Duodenal mucosa (tissue), 2 donors: ENCODE results near the gene MEF2D.

ENCODE experiments used
- H3K27ac ChIP-seq: one replicate; pipeline ENCODE4 v1.7.0; 2013; ENCODE audit warnings: low read depth, low read length
- H3K27me3 ChIP-seq, 2 donors: one replicate each; pipeline ENCODE4 v1.7.0; 2013; ENCODE audit warnings: low read length in 2 of 2, control low read depth in 1 of 2; ENCODE audit not compliant: insufficient read depth in 2 of 2, control insufficient read depth in 1 of 2
- H3K36me3 ChIP-seq, 2 donors: one replicate each; pipeline ENCODE4 v1.7.0; 2013; ENCODE audit warnings: low read length in 2 of 2, control low read depth in 1 of 2; ENCODE audit not compliant: insufficient read depth in 2 of 2, control insufficient read depth in 1 of 2
- H3K4me1 ChIP-seq, 2 donors: one replicate each; pipeline ENCODE4 v1.7.0; 2013; ENCODE audit warnings: low read length in 2 of 2, control low read depth in 1 of 2; ENCODE audit not compliant: insufficient read depth in 2 of 2, control insufficient read depth in 1 of 2
- H3K4me3 ChIP-seq, 2 donors: one replicate each; pipeline ENCODE4 v1.7.0; 2013; ENCODE audit warnings: low read length in 2 of 2, low read depth in 1 of 2
- H3K9ac ChIP-seq, 2 donors: one replicate each; pipeline ENCODE4 v1.7.0; 2013; ENCODE audit warnings: low read length in 2 of 2, low read depth in 1 of 2
- H3K9me3 ChIP-seq, 2 donors: one replicate each; pipeline ENCODE4 v1.7.0; 2013; ENCODE audit warnings: low read length in 2 of 2, control low read depth in 1 of 2; ENCODE audit not compliant: control insufficient read depth in 1 of 2

Gene MEF2D

GRCh38 chr1:156525856-156526489 lies 25.4 kb upstream of the MEF2D start:
- Histone ChIP-seq H3K36me3 (peaks cover 0 to 12% of the 10 kb centered on the region in 2 donors), H3K27me3 (no peaks in the 10 kb centered on the region), H3K27ac (no peak overlapping the region), H3K4me3 (peak overlapping the region; percentile 9 to 32), H3K4me1 (peaks cover 15 to 21% of the 10 kb centered on the region in 2 donors), H3K9me3 (no peaks in the 10 kb centered on the region), H3K9ac (no peak overlapping the region)

- H3K36me3 ChIP-seq, result peaks cover 0 to 6% of the 10 kb centered on the region in 2 donors
- H3K9me3 ChIP-seq, result no peaks in the 10 kb centered on the region
- no peaks in the 10 kb centered on the region for H3K27me3 ChIP-seq
- no peak overlapping the region for H3K27ac ChIP-seq
- no peak overlapping the region for H3K9ac ChIP-seq
- H3K4me3 ChIP-seq, result no peak overlapping the region
- peaks cover 15 to 21% of the 10 kb centered on the region in 2 donors for H3K4me1 ChIP-seq
These were observed 24.5 kb upstream of the MEF2D start for GRCh38 chr1:156525071-156525501.

- H3K36me3 ChIP-seq, result peaks cover 0 to 6% of the 10 kb centered on the region in 2 donors
- no peak overlapping the region for H3K4me3 ChIP-seq
- H3K4me1 ChIP-seq, result peaks cover 15 to 21% of the 10 kb centered on the region in 2 donors
- H3K9ac ChIP-seq, result no peak overlapping the region
- H3K9me3 ChIP-seq, result no peaks in the 10 kb centered on the region
- H3K27ac ChIP-seq, result no peak overlapping the region
- no peaks in the 10 kb centered on the region for H3K27me3 ChIP-seq
These were observed 23.9 kb upstream of the MEF2D start for GRCh38 chr1:156524481-156524869.

- H3K27me3 ChIP-seq, result no peaks in the 10 kb centered on the region
- H3K36me3 ChIP-seq, result peaks cover 0 to 3% of the 10 kb centered on the region in 2 donors
- H3K27ac ChIP-seq, result no peak overlapping the region
- H3K4me3 ChIP-seq, result no peak overlapping the region
- H3K9me3 ChIP-seq, result no peaks in the 10 kb centered on the region
- H3K4me1 ChIP-seq, result peaks cover 15 to 21% of the 10 kb centered on the region in 2 donors
- no peak overlapping the region for H3K9ac ChIP-seq
These were observed 23.4 kb upstream of the MEF2D start for GRCh38 chr1:156523801-156524480.

GRCh38 chr1:156522443-156522970 lies 21.9 kb upstream of the MEF2D start:
- H3K27me3 ChIP-seq, result no peaks in the 10 kb centered on the region
- H3K27ac ChIP-seq, result no peak overlapping the region
- H3K36me3 ChIP-seq, result no peaks in the 10 kb centered on the region
- no peaks in the 10 kb centered on the region for H3K9me3 ChIP-seq
- H3K9ac ChIP-seq, result no peak overlapping the region
- peaks cover 15 to 21% of the 10 kb centered on the region in 2 donors for H3K4me1 ChIP-seq
- H3K4me3 ChIP-seq, result no peak overlapping the region

GRCh38 chr1:156517748-156518147 lies 17.2 kb upstream of the MEF2D start:
- Histone ChIP-seq H3K9me3 (no peaks in the 10 kb centered on the region), H3K27me3 (no peaks in the 10 kb centered on the region), H3K4me3 (no peak overlapping the region), H3K4me1 (no peaks in the 10 kb centered on the region), H3K36me3 (no peaks in the 10 kb centered on the region), H3K9ac (no peak overlapping the region), H3K27ac (no peak overlapping the region)

- H3K27ac ChIP-seq, result no peak overlapping the region
- no peaks in the 10 kb centered on the region for H3K36me3 ChIP-seq
- no peaks in the 10 kb centered on the region for H3K4me1 ChIP-seq
- H3K4me3 ChIP-seq, result no peak overlapping the region
- no peak overlapping the region for H3K9ac ChIP-seq
- no peaks in the 10 kb centered on the region for H3K9me3 ChIP-seq
- no peaks in the 10 kb centered on the region for H3K27me3 ChIP-seq
These were observed 16.2 kb upstream of the MEF2D start for GRCh38 chr1:156516821-156517220.

GRCh38 chr1:156515956-156516355 lies 15.4 kb upstream of the MEF2D start:
- no peak overlapping the region for H3K9ac ChIP-seq
- no peaks in the 10 kb centered on the region for H3K27me3 ChIP-seq
- no peaks in the 10 kb centered on the region for H3K9me3 ChIP-seq
- H3K36me3 ChIP-seq, result no peaks in the 10 kb centered on the region
- no peak overlapping the region for H3K27ac ChIP-seq
- no peaks in the 10 kb centered on the region for H3K4me1 ChIP-seq
- H3K4me3 ChIP-seq, result no peak overlapping the region

- Histone ChIP-seq H3K36me3 (no peaks in the 10 kb centered on the region), H3K9ac (no peak overlapping the region), H3K4me1 (peaks cover 11 to 18% of the 10 kb centered on the region in 2 donors), H3K9me3 (no peaks in the 10 kb centered on the region), H3K4me3 (no peak overlapping the region), H3K27me3 (no peaks in the 10 kb centered on the region), H3K27ac (no peak overlapping the region)
These were observed 12.6 kb upstream of the MEF2D start for GRCh38 chr1:156513185-156513584.

GRCh38 chr1:156511644-156512043 lies 11.1 kb upstream of the MEF2D start:
- Histone ChIP-seq H3K27me3 (no peaks in the 10 kb centered on the region), H3K36me3 (no peaks in the 10 kb centered on the region), H3K27ac (no peak overlapping the region), H3K9ac (no peak overlapping the region), H3K9me3 (no peaks in the 10 kb centered on the region), H3K4me1 (peaks cover 18 to 20% of the 10 kb centered on the region in 2 donors), H3K4me3 (no peak overlapping the region)
